Activated CD4-positive, alpha-beta T cell treated with anti-CD3 and anti-CD28 coated beads for 1 hour (primary cell): Measurements from ENCODE around the gene ITPR1.

Experiments
- DNase-seq: peaks from one replicate; pipeline ENCODE4 v3.0.0-alpha.2; 2020

ITPR1 gene

DNA sequence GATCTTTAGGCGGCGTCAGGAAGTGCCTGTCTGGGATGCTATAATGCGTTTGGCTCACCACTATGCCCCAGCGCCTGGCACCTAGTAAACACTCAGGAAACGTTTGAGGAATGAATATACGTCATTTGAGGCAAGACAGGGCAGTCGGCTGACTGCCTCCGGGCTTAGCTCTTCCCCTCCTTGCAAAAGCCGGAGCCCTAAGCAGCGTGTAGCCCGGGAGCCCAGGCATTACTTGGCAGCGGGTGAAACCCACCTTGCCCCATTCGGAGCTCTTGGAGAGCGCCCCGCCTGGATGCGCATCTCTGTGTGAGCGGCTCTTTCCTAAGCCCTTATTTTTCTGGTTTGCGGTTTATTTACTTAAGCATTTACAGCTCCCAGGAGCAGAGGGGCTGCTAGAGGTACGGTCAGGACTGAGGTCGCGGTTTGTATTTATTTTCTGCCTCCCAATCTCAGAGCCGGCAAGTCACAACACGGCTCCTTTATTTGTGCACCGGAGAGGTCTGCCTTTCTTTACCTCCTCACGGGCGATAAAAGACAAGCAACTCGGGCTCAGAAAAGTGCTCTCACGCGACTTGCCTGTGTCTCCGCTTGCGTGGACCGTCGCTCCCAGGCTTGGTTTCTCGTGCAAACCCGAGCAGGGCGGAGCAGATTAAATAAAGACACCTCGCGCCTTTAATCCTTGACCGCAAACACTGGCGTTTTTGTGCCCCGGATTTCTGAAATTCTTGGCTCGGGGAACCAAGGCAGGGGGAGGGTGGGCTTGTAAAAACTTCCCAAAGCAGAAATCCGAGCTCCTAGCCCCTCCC lies 737 bp upstream of the ITPR1 start:
- DNase-seq, result peak; percentile 31

- DNase-seq, result no peak
These were observed 1.1 kb downstream of the ITPR1 start for GRCh38 chr3:4493941-4494894.

DNA sequence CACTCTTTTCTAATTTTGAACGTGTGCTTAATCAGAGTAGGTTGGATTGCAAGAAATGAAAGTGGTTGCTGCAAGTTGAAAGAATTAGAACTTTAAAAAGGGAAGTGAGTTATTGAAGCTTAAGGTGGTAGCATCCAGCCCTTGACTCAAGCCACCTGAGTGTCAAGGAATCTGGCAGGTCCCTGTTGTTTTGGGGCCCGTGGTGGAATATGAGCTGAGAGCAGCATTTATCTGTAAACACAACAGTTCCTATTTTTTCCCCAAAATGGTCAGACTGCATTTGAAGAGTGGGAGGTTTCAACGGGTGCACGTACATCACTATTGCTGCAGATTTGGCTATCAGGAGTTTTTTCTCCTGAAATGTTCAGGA lies 1.7 kb downstream of the ITPR1 start:
- no peak for DNase-seq

DNA sequence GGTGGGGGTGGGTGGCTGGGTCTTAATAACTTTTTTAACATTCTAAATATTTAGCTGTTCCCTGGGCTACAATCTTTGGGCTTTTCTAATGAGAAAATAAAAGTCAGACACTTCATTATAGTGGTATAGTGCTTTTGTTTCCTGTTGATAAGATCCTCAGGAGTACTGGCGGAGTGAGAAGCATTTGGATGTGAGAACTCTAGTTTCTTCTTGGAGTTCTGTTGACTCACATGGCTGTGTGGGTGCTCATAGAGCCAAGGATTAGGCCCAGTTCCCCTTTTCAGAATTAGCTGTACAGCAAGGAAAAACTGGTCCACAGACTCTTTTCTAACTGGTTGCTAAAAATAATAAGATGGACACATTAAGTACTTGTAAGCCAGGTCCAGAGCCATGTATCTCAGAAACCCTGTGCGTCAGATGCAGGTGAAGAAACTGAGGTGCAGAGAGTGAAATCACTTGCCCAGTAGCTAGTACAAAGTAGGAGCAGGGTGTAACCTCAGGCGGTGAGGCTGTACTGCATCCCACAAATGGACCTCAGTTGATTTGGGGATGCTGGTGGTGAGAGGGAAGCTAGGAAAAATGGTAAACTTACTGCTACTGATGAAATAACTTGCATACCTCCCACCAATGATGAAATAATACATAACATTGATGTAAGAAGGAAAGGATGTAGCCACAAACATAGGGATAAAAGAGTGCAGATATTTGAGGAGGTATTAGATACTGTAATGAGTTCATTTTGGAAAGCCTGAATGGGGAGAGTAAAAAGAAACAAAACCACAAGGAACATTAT lies 2.3 kb downstream of the ITPR1 start:
- DNase-seq, result no peak

DNA sequence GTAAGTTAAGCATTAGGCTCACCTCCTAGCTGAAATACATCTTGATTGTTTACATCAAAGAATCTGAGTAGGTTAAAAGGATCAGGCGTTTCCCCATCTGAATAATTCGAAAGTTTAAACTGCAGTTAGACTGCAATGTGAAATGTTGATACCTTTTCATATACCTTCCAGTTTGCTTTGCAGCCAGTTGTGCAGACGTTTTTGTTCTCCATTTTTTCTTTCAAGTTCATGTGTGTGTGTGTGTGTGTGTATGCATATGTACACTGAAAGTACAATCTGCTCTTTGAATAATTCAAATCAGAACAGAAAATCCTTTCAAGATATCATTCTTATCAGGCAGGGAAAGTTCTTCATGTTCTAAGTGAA lies 2.9 kb downstream of the ITPR1 start:
- no peak for DNase-seq

- DNase-seq, result no peak
These were observed 4.0 kb downstream of the ITPR1 start for GRCh38 chr3:4497005-4497692.

GRCh38 chr3:4497843-4498324 lies 4.7 kb downstream of the ITPR1 start:
- DNase-seq, result no peak

GRCh38 chr3:4498446-4498845 lies 5.3 kb downstream of the ITPR1 start:
- no peak for DNase-seq

GRCh38 chr3:4501437-4501836 lies 8.3 kb downstream of the ITPR1 start:
- no peak for DNase-seq

- no peak for DNase-seq
These were observed 8.8 kb downstream of the ITPR1 start for GRCh38 chr3:4501927-4502326.

- DNase-seq, result no peak
These were observed 9.9 kb downstream of the ITPR1 start for GRCh38 chr3:4503050-4503449.

- DNase-seq, result no peak
These were observed 11.5 kb downstream of the ITPR1 start for GRCh38 chr3:4504340-4505261.

- no peak for DNase-seq
These were observed 12.8 kb downstream of the ITPR1 start for GRCh38 chr3:4505688-4506558.

DNA sequence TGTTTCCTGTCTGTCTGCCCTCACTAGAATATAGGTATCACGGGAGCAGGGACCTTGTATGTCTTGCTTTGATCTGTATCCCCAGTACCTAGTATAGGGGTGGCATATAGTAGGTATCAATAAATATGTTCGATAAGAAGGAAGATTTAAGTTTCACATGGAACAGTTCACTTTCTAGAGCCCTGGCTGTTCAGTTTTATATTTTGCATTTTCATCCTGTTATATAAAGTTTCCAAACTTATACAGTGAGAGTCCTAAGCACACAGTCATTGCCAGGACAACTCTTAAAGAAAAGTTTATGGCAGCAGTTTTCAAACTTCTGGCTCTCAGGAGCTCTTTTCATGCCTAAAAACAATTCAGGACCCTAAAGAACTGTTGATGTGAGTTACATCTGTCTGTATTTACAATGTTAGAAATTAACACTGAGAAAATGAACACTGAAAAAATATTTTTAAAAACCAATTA lies 13.4 kb downstream of the ITPR1 start:
- no peak for DNase-seq

DNA sequence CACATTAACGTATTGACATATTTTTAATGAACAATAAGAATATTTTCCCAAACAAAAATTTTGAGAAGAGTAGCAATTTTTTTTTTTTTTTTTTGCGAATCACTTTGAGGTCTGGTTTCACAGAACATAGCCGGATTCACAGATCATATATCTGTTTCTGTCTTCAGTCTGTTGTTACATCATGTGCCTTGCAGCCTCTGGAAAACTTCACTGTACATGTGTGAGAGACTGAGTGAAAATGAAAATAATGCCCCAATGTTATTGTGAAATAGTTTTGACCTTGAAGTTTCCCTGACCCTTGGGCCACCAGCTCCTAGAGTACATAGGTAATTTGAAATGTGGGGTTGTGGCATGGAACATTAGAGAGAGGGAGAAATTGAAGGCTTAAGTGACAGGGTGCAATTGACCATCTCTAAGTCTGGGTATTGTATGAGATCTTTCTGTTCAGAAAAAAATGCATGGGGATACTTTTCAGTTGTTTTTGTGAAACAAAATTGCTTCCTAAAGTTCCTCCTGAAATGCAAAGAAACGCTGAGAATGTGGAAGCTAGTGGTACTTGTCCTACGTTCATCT lies 14.0 kb downstream of the ITPR1 start:
- DNase-seq, result no peak

GRCh38 chr3:4508048-4508981 lies 15.2 kb downstream of the ITPR1 start:
- no peak for DNase-seq

DNA sequence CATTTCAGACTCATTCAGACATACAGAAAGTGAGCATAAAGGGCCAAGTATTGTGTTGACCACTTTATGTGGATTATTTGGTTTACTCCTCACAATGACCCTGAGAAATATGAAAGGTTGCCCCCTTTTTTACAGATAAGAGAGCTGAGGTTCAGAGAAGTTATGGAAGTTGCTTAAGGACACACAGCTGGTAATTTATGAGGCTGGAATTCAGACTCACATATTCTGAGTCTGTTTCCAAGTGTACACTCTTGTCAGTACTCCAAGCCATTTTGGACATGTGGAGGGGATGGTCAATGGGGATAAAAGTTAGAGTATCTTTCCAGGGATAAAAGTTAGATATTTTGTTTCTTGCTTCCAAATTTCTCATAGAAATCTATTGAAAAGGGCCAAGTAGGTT lies 15.9 kb downstream of the ITPR1 start:
- DNase-seq, result no peak

- no peak for DNase-seq
These were observed 17.0 kb downstream of the ITPR1 start for GRCh38 chr3:4509983-4510755.
